ENCODE data around the gene OR51A4. TPM values are rescaled to one million over a fixed set of nuclear protein-coding genes. Genes with fewer than 3 reads are reported as not detected.

OR51A4 gene, protein sequence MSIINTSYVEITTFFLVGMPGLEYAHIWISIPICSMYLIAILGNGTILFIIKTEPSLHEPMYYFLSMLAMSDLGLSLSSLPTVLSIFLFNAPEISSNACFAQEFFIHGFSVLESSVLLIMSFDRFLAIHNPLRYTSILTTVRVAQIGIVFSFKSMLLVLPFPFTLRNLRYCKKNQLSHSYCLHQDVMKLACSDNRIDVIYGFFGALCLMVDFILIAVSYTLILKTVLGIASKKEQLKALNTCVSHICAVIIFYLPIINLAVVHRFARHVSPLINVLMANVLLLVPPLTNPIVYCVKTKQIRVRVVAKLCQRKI
- total RNA-seq: not detected

DNA sequence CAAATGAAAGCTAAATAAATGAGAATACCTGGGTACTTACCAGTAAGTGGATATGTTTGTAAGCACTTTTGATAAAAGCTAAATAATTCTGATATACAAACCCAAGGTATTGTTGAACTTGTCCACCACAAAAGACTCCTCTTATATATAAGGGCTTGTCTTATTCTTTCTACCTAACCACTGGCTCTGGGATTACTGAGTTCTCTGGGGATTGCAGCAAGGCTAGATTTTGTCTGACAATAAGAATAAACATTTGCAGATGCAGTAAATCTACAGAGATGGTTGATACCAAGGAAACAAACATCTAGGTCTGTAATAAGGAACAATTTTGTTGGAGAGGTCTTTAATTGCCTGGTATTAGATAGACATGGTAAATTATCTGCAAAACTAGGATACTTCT lies at the start of gene OR51A4:
Gene OR51A4, minus strand, starts transcription at position 101 of the 400 bp plus-strand sequence. CDS start 505 bp downstream, outside the sequence.
- intact Hi-C loops (cut with DNase I): no loop called here
- Histone ChIP-seq H3K36me3 (no peaks in the 10 kb centered on the region), H3K4me1 (no peaks in the 10 kb centered on the region), H3K27ac (no peak within 1 kb of the TSS), H3K4me3 (no peak within 1 kb of the TSS), H3K27me3 (no peaks in the 10 kb centered on the region), H3K9me3 (no peaks in the 10 kb centered on the region)
- no peak for DNase-seq (ENCODE audit: extremely low spot score in 2 of 2)
- TF ChIP-seq, protein P1, sequence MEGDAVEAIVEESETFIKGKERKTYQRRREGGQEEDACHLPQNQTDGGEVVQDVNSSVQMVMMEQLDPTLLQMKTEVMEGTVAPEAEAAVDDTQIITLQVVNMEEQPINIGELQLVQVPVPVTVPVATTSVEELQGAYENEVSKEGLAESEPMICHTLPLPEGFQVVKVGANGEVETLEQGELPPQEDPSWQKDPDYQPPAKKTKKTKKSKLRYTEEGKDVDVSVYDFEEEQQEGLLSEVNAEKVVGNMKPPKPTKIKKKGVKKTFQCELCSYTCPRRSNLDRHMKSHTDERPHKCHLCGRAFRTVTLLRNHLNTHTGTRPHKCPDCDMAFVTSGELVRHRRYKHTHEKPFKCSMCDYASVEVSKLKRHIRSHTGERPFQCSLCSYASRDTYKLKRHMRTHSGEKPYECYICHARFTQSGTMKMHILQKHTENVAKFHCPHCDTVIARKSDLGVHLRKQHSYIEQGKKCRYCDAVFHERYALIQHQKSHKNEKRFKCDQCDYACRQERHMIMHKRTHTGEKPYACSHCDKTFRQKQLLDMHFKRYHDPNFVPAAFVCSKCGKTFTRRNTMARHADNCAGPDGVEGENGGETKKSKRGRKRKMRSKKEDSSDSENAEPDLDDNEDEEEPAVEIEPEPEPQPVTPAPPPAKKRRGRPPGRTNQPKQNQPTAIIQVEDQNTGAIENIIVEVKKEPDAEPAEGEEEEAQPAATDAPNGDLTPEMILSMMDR (IDR thresholded peaks at IDR 0.05): no peak
- TF ChIP-seq POLR2A (IDR thresholded peaks at IDR 0.05) (no peak), POLR2AphosphoS5 (IDR thresholded peaks at IDR 0.05; ENCODE audit: insufficient read depth in 1 of 2, low read depth in 1 of 2) (no peak)

DNA sequence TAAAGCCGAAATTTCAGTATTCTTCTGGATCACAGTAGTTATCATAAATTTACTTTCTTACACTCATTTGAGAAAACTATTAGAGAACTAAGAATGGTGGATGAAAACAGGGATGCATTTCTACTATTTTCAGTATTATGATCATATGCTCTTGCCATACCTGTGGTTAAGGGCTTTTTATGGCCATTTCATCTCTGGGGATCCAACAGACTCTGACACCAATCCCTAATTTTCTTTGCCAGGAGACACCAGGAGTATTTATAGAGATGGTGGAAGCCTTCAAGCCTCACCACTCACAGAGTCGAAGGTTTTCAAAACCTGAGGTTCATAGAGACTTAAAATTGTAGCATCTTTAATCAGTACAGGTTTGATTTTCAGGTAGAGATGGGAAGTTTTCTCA lies 47.1 kb upstream of the OR51A4 start, which contains the start of gene OR51L1:
Gene OR51L1, plus strand, starts transcription at position 301 of the 400 bp plus-strand sequence. CDS start 4,132 bp downstream, outside the sequence.
- Histone ChIP-seq H3K4me1 (no peaks in the 10 kb centered on the region), H3K27ac (no peak within 1 kb of the TSS), H3K4me3 (no peak within 1 kb of the TSS), H3K27me3 (no peaks in the 10 kb centered on the region), H3K9me3 (no peaks in the 10 kb centered on the region), H3K36me3 (no peaks in the 10 kb centered on the region)
- TF ChIP-seq, protein P1 (IDR thresholded peaks at IDR 0.05): no peak
- TF ChIP-seq POLR2AphosphoS5 (IDR thresholded peaks at IDR 0.05; ENCODE audit: insufficient read depth in 1 of 2, low read depth in 1 of 2) (no peak), POLR2A (IDR thresholded peaks at IDR 0.05) (no peak)
- intact Hi-C loops (cut with DNase I): no loop called here
- DNase-seq (ENCODE audit: extremely low spot score in 2 of 2): no peak

DNA sequence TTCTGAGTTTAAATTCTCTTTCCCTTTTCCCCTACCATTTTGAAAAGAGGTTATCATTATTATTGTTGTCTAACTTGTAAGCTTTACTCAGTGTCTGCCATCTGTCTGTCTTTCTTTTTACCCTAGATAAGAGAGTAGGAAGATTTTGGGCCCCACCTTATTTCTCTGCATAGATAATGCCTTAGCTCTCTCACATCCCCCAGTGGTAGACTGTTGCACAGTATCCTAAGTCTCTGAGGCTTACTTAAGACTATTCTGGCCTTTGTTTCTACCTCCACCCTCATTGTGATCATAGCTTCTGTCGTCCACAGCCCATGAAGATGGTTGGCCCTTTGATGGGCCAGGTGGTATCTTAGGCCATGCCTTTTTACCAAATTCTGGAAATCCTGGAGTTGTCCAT lies 43.7 kb upstream of the OR51A4 start:
- intact Hi-C loops (cut with DNase I): no loop called here
- no peak overlapping the region for H3K27ac ChIP-seq
- no peaks in the 10 kb centered on the region for H3K36me3 ChIP-seq
- H3K27me3 ChIP-seq: no peaks in the 10 kb centered on the region
- TF ChIP-seq POLR2A (IDR thresholded peaks at IDR 0.05): no peak
- no peak for TF ChIP-seq POLR2AphosphoS5 (IDR thresholded peaks at IDR 0.05; ENCODE audit: insufficient read depth in 1 of 2, low read depth in 1 of 2)
- TF ChIP-seq, protein P1 (IDR thresholded peaks at IDR 0.05): no peak
- DNase-seq (ENCODE audit: extremely low spot score in 2 of 2): no peak
- no peaks in the 10 kb centered on the region for H3K9me3 ChIP-seq
- H3K4me3 ChIP-seq: no peak overlapping the region
- no peaks in the 10 kb centered on the region for H3K4me1 ChIP-seq

DNA sequence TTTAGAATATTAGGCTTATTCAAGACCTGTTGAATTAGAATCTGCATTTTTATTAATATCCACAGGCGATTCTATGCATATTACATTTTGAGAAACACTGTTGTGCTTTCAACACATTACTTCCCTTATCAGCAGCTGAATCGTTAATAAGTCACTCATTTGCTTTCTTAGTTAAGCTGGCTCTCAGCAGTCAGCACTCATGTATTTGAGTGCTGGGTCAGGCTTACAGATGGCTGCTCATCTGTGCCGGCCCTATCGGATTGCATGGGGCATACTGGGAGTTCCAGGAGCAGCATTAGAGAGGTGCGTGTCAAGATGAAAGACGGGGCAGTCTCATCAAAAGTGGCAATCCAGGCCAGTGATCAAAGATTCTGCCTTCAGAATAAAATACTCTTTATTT lies 36.4 kb upstream of the OR51A4 start:
- H3K4me3 ChIP-seq: no peak overlapping the region
- TF ChIP-seq POLR2AphosphoS5 (IDR thresholded peaks at IDR 0.05; ENCODE audit: insufficient read depth in 1 of 2, low read depth in 1 of 2): no peak
- no peak for TF ChIP-seq POLR2A (IDR thresholded peaks at IDR 0.05)
- TF ChIP-seq, protein P1 (IDR thresholded peaks at IDR 0.05): no peak
- no peak for DNase-seq (ENCODE audit: extremely low spot score in 2 of 2)
- H3K4me1 ChIP-seq: no peaks in the 10 kb centered on the region
- no peak overlapping the region for H3K27ac ChIP-seq
- intact Hi-C loops (cut with DNase I): no loop called here
- no peaks in the 10 kb centered on the region for H3K27me3 ChIP-seq
- H3K9me3 ChIP-seq: no peaks in the 10 kb centered on the region
- no peaks in the 10 kb centered on the region for H3K36me3 ChIP-seq

DNA sequence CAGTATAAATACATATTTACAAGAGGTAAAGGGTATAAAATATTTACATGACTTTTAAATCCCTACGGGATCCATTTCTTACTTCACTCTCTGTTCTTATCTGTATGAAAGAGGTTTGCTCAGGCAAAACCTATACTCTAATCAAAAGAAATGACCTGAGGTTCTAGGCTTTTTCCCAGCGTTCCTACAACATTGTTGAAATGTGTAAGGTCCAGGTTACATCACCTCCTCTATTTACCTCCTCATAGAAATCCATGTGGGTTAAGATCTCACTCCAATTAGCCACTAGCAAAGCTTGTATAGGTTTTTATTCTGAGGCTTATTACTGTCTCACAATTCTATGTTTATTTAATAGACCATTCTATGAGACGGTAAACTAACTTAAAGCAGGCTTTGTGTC lies 35.3 kb upstream of the OR51A4 start:
- intact Hi-C loops (cut with DNase I): no loop called here
- Histone ChIP-seq H3K27ac (no peak overlapping the region), H3K4me1 (no peaks in the 10 kb centered on the region), H3K36me3 (no peaks in the 10 kb centered on the region), H3K27me3 (no peaks in the 10 kb centered on the region), H3K9me3 (no peaks in the 10 kb centered on the region), H3K4me3 (no peak overlapping the region)
- no peak for DNase-seq (ENCODE audit: extremely low spot score in 2 of 2)
- TF ChIP-seq POLR2AphosphoS5 (IDR thresholded peaks at IDR 0.05; ENCODE audit: insufficient read depth in 1 of 2, low read depth in 1 of 2): no peak
- no peak for TF ChIP-seq POLR2A (IDR thresholded peaks at IDR 0.05)
- TF ChIP-seq, protein P1 (IDR thresholded peaks at IDR 0.05): no peak
